HG03521 (cell line): ENCODE results near the gene ARHGEF4.
"Not testable (repeated sequence)": the region's sequence is repeated elsewhere in the genome, so short reads cannot be mapped to it uniquely, and the experiment has no call there.

Experiments
- ATAC-seq: cut with Tn5 transposase; IDR thresholded peaks from one replicate; pipeline ENCODE4 v1.9.1; 2021; ENCODE audit warnings: mild to moderate bottlenecking, moderate library complexity; ENCODE audit not compliant: unreplicated experiment

Gene ARHGEF4

DNA sequence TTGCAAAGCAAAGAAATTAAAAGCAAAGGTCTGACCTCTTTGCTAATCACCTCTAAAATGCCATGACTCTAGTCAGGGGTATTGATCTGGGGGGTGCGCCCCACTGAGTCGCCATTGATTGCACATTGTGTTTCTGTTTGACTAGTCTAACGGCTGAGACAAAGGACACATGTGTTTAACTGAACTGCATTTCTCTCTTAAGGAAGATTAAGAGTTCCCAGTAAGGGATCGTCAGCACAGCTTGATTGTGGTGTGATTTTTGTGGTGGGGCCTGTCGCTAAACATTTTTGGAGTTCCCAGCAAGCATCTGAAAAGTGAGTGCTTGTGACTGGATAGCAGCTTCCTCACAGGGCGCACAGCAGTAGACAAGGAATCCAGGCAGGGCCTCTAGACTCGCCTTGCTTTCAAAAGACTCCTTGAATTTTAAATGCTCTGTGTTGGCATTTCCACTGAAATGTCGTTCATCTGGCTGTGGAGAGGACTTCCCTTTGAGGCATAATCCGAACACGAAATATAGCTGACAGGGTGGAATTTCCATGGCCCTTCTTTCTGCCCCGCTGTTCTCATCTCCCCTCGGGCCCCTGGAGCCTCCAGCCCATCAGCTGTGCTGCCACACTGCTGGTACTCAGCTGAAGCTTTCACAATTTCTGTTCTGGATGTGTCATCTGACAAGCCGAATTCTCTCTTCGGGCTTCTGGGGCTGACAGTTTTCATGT, 130.2 kb downstream of the ARHGEF4 start:
- no peak for ATAC-seq

DNA sequence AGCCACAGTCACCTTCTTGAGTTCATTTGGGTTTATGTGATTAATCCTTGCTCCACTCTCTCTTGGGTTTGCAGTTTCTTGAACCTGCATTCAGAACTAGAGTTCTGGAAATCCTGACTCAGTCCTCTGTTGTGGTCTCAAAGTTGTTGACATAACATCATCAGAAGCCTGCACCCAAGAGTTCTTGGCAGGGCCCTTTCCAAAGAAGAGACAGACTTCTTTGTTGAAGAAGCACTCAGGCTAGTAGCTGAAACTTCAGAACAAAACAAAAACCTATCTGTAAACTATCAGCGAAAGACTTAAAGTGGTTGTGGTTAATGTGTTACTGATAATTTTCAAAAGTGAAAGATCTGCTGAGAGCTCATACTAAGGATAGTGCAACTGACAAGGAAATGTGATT, 135.7 kb downstream of the ARHGEF4 start:
- peak; percentile 73 for ATAC-seq

DNA sequence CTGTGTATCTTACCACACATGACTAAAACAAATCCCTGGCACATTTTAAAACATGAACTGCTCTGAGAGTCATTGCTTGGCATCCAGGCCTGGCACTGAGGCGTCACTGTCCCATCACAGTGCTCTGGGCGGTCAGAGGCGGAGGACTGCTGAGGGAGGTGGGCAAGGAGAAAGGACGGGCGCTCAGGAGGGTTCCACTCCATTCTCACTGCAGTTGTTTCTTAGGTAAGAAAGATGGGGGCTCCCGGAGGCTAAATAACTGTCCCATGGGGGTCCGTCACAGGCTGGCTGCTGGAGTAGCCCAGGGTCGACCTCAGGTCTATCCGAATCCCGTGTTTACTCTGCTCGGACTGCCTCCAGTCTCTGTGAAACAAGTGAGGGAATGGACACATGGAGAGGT, 139.0 kb downstream of the ARHGEF4 start:
- ATAC-seq: no peak

DNA sequence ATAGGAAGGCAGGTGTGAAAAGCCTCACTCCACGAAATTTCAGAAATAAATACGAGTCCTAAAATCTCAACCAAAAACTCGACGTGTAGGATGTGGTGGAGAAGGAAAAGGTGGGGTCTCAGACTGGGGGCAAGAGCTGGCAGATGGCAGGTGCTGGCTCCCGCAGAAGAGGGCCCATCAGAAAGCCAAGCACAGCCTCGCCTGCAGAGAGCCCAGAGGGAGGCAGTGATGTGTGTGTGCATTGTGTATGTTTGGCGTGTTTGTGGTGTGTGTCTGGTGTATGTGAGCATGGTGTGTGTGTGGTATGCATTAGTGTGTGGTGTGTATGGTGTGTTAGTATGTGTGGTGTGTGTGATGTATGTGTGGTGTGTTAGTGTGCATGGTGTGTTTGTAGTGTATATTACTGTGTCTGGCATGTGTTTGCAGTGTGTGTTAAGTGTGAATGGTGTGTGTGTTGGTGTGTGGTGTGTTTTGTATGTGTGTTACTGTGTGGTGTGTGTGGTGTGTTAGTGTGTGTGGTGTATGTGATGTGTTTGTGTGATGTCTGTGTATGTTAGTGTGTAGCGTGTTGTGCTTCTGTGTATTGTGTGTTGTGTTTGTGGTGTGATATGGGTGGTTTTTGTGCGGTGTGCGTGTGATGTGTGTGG, 140.0 kb downstream of the ARHGEF4 start:
- no peak for ATAC-seq

DNA sequence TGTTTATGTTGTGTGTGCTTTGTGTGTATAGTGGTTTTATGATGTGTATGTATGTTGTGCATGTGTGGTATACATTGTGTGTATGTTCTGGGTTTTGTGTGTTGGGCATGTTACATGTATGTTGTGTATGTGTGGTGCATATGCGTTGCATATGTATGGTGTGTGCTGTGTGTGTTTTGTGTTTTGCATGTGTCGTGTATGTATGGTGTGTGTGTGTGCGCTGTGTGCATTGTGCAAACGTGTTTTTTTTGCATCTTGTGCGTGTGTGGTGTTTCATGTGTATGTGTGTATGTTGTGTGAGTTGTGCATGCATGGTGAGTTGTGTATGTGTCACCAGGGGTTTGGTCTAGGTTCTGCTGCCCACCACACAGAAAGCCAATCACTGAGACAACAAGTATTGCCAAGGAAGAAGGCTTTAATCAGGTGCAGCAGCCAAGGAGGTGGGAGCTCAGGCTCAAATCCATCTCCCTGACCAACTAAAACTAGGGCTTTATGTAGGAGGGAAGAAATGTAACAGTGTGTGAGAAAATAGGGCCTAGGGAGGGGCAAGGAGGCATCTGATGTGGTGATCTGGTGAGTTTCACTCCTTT, 140.8 kb downstream of the ARHGEF4 start:
- no peak for ATAC-seq

DNA sequence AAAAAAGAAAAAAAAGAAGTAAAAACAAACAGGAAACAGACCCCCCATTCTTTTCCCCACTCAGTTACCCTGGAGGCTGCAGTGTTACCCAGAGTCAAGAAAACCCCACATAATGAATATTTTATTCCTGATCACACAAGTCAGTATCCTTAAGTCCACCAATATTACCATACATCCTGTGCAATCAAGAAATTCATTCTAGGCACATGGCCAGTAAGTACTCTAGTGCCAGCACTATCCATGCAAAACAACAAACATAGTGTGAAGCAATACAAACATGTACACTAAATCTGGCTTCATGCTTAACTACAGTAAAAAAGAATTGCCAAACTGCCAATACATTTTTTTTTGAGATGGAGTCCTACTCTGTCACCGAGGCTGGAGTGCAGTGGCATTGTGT, 145.0 kb downstream of the ARHGEF4 start:
- ATAC-seq: no peak

DNA sequence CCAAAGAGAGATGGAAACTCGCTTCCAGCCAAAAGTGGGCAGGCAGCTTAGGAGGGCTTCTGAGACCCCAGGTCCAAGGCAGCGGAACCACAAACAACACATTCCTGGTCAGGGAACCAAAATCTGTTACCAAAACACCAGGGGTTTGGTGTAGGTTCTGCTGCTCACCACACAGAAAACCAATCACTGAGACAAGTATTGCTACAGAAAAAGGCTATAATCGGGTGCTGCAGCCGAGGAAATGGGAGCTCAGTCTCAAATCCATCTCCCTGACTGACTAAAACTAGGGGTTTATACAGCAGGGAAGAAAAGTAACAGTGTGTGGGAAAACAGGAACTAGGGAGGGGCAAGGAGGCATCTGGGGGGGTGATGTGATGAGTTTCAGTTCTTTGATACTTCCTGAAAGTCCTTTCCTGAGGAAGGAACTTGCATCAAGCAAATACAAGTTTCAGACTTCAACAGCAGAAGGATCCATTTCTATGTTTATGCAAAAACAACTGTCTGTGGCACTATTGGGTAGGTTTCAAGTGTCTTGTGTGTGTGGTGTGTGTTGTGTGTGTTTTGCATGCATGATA, 148.6 kb downstream of the ARHGEF4 start:
- no peak for ATAC-seq

DNA sequence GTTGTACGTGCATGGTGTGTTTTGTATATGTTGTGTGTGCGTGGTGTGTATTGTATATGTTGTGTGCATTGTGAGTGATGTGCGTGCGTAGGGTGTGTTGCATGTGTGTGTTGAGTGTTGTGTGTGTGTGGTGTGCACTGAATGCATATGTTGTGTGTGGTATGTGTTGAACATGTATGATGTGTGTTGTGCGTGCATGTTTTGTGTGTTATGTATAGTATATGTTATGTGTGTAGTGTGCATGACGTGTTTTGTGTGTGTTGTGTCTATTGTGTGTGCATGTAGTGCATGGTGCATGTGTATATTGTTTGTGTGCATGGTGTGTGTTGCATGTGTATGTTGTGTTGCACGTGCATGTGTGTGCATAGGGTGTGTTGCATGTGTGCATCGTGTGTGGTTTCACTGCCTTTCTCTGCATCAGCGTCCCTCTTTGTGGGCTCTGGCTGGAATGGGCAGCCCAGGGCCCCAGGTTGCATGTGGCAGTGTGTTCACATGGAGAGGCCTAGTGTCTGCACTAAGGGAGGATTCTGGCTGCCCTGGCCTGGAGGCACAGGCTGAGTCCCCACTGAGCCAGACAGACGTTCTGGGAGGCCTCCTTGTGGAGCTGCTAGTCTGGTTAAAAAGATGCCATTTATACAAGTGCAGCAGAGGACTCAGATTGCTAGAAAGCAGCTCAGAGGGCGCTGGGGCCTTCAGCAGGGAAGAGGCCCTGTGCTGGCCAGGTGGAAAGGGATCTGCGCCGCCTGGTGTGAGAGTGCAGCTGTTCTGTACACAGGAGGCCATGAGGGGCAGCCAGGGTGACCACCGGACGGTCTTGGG, 149.3 kb downstream of the ARHGEF4 start:
- no peak for ATAC-seq

DNA sequence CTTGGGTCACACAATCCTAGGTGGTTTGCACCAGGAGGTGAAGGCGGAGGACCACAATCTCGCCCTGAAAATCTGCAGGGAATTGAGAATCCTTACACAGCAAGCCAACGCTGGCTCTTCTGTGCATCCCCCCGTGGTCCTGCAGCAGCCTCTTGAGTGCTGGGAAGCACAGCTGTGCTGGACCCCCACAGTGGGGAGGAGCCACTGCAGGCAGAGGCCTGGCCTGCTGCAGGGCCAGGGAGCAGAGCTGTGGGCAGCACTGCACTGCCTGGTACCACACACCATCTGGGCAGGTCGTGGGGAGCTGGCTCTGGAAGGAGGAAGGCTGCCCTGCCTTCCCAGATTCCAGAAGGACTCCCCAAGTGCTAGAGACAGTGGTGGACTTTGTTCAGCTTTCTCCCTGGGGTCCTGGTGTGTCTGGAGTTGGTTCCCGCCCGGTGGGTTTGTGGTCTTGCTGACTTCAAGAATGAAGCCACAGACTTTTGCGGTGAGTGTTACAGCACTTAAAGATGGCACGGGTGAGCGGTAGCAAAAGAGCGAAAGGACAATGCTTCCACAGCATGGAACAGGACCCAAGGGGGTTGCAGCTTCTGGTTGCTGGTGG, 150.3 kb downstream of the ARHGEF4 start:
- ATAC-seq: no peak

DNA sequence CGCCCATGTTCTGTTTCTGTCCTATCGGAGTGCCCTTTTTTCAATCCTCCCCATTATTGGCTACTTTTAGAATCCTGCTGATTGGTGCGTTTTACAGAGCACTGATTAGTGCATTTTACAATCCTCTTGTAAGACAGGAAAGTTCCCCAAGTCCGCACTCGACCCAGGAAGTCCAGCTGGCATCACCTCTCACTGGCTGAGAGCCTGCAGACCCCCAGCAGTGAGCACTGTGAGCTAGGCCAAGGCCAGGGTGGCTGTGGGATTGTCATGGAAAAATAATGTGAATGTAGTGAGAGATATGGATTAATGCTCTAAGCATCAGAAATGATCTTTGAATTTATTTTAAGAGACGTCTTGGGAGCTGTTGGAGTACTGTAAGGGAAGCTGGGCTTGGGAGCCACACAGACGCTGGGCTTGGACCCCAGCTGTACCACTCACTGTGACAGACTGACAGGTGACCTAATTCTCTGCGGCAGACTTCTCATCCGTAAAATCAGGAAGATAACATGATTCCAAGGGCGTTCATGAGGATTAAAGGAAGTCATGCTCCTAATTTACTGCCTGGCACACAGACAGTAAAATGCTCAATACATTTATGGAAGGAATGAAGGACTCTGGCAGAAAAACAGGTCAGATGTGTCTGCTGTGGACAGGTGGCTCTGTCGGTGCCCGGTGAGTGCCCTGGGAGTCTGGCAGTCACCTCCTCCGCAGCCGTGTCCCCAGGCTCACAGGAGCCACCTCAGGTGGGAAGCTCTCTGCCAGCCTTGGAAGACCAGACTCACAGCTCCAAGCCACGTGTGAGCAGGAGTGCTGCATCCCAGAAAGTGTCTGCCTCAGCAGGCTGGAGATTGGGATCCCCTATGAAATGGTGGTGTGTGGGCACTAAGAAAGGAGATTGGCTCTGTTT, 151.1 kb downstream of the ARHGEF4 start:
- ATAC-seq: no peak

DNA sequence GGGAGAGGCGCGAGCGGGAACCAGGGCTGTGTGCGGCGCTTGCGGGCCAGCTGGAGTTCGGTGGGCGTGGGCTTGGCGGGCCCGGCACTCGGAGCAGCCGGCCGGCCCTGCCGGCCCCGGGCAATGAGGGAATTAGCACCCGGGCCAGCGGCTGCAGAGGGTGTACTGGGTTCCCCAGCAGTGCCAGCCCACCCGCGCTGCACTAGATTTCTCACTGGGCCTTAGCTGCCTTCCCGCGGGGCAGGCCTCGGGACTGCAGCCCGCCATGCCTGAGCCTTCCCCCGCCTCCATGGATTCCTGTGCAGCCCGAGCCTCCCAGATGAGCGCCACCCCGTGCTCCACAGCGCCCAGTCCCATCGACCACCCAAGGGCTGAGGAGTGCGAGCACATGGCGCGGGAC, 154.7 kb downstream of the ARHGEF4 start:
- not testable (repeated sequence) for ATAC-seq

DNA sequence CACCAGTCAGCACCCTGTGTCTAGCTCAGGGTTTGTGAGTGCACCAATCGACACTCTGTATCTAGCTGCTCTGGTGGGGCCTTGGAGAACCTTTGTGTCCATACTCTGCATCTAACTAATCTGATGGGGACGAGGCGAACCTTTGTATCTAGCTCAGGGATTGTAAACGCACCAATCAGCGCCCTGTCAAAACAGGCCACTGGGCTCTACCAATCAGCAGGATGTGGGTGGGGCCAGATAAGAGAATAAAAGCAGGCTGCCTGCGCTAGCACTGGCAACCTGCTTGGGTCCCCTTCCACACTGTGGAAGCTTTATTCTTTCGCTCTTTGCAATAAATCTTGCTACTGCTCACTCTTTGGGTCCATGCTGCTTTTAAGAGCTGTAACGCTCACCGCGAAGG, 155.3 kb downstream of the ARHGEF4 start:
- ATAC-seq: not testable (repeated sequence)

DNA sequence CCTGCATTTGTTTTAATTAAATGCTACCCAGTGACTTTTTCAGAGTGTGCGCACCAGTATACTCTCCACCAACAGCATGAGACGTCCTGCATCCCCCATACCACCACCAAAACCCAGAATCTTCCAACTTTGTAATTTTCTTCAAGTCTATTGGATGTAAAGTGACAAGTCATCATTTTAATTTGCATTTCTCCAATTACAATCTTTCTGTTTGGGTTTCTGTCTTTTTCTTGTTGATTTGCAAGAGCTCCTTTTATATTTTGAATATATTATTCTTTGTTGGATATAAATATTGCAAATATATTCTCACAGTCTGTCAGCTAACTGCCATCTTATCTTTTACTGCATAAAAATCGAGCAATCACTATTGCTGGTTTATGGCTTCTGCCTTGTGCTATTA, 160.0 kb downstream of the ARHGEF4 start:
- ATAC-seq: no peak

DNA sequence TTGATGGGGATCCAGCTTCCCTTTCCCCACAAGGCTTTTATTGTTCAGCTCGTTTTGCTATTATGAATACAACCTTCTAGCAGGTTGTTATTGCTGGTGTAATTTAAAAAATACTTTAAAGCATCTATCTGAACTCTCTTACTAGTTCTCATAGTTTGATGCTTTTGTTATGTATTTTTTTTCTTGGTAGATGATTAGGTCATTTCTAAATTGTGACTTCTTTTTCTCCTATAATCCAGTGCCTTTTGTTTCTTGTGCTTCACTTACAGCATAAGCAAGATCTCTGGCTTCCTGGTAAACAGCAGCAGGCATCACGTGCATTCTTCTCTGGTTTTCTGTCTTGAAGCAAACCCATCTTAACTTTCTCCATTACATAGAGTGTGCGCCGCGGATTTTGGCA, 160.5 kb downstream of the ARHGEF4 start:
- ATAC-seq: no peak

DNA sequence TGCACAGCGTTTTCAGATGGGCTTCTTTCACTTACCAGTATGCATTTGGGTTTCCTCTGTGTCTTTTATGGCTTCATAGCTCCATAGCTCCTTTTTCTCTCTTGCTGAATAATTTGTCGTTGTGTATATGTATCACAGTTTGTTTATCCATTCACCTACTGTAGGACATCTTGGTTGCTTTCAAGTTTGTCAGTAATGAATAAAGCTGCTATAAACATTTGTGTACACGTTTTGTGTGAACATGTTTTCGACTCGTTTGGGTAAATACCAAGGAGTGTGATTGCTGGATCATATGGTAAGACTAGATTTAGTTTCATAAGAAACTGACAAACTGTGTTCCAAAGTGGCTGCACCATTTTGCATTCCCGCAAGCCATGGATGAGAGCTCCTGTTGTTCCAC, 161.8 kb downstream of the ARHGEF4 start:
- ATAC-seq: no peak

DNA sequence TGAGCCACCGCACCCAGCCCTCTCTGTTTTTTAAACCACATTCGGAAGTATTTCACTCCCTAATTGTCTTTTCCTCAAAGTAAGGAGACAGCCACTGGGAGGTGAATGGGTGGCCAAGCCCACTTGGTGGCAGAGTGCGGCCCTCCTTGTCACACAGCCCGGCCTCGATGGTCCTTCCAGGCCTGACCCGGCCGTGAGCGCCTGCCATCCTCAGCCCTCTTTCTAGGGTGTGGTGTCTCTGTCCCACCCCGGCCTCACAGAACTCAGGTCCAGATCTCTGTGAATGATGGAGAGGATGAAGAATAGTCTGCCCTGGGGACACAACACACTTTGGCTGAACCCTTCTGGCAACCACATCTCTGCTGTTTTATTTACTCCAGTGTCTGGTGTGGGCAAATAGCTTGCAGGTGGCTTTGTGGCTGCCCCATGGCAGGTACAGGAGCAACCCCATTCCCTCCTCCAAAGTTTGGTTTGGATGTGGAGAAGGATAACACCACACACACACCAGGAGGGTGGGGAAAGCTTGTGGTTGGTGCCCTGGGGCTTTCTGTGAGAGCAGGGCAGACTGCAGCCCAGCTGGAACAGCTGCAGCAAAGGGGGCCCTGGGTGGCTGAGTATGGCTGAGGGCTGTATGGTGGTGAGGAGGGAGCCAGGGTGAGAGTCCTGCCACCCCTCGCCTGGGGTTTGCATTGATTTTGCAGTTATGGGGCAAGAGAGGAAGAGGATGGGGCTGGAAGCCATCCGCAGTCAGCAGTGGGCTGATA, 167.9 kb downstream of the ARHGEF4 start:
- ATAC-seq: no peak

DNA sequence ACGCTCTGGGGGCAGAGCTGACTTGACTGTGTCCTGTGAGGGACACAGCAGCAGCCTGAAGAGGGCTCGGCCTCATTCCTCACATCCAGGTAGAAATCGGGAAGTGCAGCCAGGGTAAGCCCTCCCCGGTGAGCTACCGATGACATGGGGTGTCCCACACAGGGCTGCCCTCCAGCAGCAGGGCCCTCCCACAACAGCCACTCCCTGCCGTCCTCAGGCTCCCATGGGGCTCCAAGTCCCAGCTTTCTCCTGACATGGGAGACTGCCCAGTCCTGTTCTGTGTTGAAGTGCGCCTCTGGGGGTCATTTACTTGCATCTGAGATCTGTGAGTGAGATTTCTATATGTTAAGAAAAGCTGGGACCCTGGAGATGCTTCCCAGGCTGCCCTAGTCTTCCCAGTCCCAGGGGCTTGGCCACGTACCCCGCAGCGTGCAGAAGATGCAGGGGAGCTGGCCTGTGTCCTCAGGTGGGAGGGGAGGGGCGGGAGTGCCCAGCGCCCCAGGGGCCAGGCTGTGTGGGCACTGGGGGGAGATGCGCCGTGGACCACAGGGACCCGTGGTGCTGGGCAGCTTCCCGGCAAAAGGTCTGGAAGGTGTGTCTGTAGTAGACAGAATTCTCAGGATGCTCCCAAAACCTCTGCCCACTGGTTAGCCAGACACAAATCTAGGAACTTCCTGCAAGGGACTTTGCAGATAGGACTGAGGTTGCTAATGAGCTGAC, 168.7 kb downstream of the ARHGEF4 start:
- no peak for ATAC-seq

DNA sequence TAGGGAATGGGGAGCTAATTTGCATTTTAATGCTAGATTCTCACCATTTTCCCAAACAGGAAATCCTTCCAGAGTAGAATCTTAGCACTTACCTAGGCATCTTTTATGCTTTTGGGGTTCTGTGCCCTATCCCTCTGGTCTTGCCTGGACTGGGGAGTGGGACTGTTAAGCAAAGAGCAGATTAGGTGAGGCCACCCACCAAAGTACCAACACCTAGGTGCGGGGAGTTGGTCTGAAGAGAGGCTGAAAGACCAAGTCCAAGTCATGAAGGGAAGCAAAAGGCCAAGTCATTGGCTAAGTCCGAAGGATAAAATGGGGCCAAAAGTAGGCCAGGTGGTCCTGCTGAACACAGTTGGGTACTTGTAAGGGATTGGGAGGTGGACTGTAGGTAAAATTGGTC, 169.8 kb downstream of the ARHGEF4 start:
- ATAC-seq: no peak
